GM19035 (cell line): ENCODE data around the gene KLHL21.
"Not testable (repeated sequence)": the region's sequence is repeated elsewhere in the genome, so short reads cannot be mapped to it uniquely, and the experiment has no call there.

Experiments used
- ATAC-seq: cut with Tn5 transposase; IDR thresholded peaks from one replicate; pipeline ENCODE4 v1.9.1; 2021; ENCODE audit not compliant: unreplicated experiment

The KLHL21 gene

DNA sequence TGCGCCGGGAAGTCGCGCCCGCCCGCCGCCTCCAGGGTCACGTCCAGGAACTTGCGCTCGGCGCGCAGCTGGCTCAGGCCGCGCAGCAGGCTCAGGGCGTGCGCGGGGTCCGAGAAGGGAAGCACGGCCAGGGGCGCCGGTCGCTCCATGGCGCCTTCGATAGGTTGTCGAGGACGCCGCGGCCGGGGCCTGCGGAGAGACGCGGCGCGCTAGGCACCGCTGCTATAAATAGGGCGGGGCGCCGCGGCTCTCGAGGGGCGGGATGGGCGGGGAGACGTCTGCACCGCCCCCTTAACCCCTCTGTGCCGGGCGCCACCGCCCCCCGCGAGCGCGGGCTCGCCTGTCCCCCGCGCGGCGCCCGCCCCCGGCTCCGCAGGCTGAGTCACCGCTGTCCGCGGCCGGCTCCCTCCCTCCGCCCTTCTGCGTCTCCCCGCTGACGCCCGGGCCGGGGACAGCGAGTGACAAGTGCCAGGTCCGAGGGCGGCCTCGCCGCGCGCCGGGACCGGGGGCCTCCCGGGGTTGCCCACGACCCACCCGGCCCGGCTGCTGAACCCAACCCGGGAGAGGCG lies at the start of gene KLHL21:
Gene KLHL21, minus strand, starts transcription at position 201 of the 569 bp plus-strand sequence. Its CDS starts 52 bp downstream, at position 149.
- peak; percentile 55 for ATAC-seq

- no peak for ATAC-seq
Observed at GRCh38 chr1:6651909-6652308, 49.2 kb upstream of the KLHL21 start.

GRCh38 chr1:6648556-6648955 lies 45.9 kb upstream of the KLHL21 start:
- ATAC-seq, result no peak

GRCh38 chr1:6646499-6647148 lies 44.0 kb upstream of the KLHL21 start:
- ATAC-seq, result no peak

DNA sequence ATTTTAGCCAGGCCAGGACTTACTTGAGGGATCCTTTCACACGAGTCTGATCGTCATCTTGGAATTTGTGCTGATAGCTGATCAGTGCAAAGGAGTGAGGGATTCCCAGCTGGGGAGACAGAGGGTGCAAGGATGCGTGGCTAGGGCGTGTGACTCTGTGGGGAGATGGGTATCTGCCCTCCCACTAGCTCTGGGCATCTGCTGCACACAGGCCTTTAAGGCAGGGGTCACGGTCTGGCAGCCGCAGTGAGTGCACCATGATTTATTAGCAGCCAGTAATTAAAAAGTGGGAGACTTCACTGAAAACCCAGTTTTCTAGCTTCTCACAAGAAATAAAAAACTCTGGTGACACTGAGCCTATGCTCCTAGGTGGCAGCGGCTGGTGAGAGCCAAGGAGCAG lies 42.3 kb upstream of the KLHL21 start:
- no peak for ATAC-seq

DNA sequence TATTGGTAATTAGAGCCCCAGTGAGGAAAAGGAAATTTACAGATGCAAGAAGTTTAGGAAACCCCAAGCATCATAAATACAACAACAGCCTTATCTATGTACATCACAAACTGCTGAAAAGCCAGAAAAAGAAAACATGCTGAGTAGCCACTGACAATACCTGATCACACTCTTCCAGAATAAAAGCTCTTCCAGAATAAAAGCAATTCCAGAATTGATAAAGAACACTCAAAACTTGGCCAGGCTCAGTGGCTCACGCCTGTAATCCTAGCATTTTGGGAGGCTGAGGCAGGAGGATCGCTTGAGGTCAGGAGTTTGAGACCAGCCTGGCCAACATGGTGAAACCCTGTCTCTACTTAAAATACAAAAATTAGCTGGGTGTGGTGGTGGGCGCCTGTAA lies 38.2 kb upstream of the KLHL21 start:
- ATAC-seq, result not testable (repeated sequence)

DNA sequence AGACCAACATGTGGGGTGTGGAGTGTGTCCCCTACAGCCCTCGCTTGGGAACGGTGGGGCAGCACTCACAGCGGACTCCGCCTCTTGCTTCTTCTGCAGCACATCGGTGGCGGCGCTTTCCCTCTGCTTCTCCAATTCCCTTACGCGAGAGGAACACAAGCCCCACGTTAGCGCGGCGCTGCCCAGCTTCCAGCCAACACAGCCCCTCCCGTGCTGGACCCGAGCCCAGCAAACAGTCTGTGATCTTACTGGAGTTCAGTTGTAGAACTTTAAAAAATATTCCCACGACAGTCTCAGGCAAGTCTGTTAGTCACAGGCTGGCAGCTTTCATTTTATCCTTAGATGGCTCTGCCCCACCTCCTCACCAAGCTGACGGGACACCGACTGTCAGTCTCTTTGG lies 35.6 kb upstream of the KLHL21 start:
- no peak for ATAC-seq

DNA sequence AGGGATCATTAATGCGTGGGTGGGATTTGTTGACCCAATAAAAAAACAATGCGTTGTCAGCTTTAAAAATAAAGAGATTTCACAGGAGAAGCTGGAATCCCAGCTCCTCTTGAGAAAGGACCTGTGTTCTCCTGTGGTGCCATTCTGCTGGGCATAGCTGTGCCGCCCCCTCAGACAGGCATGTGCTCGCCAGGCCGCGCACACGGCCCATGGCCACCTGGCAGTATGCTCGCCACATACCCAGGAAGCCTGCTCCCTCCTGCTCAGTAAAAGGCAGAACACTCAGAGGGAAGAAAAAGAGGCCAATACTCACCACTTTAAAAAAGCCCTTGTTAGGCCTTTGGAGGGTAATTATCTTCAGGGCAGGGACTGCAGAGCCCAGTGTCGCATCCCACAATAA lies 35.1 kb upstream of the KLHL21 start:
- ATAC-seq, result no peak

- not testable (repeated sequence) for ATAC-seq
Observed at GRCh38 chr1:6636778-6637177, 34.1 kb upstream of the KLHL21 start.

GRCh38 chr1:6635910-6636760 lies 33.5 kb upstream of the KLHL21 start:
- no peak for ATAC-seq

DNA sequence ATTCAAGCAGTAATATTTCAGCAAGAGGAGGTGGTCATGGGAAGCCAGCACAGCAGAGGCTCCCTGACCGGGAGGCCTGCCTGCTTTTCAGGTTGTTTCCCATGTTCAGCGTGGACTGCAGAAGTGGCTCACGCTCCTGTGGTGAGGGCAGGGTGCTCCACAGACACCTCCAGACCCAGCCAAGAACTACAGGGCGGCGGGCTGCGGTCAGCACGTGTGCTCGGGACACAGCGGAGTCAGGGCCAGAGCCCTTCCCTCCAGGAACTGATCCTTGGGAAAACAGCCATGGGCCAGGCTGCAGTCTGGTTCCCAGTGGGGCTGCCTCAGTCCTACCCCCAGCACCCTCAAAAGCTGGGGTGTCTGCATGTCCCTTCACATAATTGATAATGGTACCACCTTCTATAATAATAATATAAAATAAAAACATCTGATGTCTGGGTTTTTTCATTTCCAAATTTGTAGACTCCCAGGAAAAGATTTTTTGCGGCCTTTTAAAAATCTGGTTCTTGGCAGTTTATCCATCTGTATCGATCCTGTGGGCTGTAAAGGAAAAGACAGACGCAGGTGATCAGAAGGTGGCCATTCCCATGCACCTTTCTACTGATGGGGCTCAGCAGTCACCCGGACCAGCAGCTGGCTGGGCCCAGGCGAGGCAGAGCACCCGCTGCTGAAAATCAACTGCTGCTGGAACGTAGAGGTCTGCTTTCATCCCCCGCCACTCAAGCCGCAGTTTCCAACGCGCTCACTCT lies 32.7 kb upstream of the KLHL21 start:
- ATAC-seq, result no peak

- ATAC-seq, result no peak
Observed at GRCh38 chr1:6634371-6635052, 31.8 kb upstream of the KLHL21 start.

- no peak for ATAC-seq
Observed at GRCh38 chr1:6632588-6633514, 30.2 kb upstream of the KLHL21 start.

DNA sequence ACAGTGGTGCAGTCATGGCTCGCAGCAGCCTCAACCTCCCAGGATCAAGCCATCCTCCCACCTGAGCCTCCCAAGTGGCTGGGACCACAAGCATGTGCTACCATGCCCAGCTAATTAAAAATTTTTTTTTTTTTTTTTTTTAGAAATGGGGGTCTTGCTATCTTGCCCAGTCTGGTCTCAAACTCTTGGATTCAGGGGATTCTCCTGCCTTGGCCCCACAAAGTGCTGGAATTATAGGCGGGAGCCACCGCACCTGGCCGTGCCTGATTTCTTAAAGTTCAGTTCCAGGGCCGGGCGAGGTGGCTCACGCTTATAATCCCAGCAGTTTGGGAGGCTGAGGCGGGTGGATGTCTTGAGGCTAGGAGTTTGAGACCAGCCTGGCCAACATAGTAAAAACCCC lies 28.4 kb upstream of the KLHL21 start:
- ATAC-seq, result no peak

GRCh38 chr1:6630027-6630426 lies 27.4 kb upstream of the KLHL21 start:
- no peak for ATAC-seq

- no peak for ATAC-seq
Observed at GRCh38 chr1:6628971-6629479, 26.4 kb upstream of the KLHL21 start.

DNA sequence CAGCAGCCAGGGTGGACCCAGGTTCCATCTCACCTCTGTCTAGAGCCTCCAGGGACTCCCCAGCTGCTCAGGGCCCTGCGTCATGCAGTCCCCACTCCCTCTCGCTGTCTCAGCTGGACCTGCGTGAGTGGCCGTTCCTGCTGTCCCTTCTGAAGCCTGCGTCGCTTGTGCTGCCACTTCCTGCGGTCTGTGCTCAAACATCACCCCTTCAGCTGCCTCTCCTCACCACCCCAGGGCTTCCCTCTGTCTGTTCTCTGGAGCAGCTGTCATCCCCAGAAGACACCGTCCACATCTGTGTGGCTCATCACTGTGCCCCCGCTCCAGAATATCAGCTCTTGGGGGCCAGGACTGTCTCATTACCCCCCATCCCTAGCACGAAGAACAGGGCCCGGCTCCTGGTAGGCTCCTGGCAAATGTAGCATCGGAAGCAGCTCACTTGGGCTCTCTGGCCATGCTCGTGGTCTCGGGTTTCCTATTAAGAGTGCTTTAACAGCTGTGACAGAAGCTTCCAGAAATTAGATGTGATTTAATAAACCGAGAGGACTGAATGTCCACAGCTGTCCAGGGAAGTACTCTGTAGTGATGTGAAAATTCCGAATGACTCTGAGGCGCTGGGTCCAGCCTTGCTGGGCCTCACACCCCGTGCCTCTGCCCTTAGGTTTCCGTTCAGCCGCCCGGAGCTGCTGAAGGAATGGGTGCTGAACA lies 25.3 kb upstream of the KLHL21 start:
- no peak for ATAC-seq

GRCh38 chr1:6627031-6627430 lies 24.4 kb upstream of the KLHL21 start:
- ATAC-seq, result no peak

DNA sequence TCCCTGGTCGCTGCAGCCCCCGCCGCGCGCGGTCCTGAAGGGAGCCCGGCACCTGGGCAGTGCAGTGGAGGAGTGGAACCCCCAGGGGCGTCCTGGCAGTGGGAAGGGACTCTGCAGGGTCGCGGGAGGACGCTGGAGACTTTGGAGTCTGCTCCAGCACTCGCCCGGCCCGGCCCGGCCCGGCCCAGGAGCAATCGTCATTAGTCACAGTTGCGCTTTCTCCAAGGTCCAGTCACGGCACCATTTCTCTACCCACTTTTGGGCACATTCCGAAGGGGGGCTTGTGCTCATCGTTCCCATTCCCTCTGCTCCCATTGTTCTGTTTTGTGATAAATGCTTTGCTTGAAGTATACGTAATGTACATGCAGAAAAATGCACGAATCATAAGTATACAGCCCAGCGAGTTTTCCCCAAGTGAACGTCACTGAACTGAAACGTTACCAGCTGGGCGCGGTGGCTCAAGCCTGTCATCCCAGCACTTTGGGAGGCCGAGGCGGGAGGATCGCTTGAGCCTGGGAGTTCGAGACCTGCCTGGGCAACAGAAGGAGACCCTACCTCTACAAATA lies 23.0 kb upstream of the KLHL21 start:
- peak; percentile 13 for ATAC-seq
